Heart left ventricle (tissue), 13 donors: Measurements from ENCODE around the gene FOXK1.

Experiments
- CTCF ChIP-seq, 12 donors: fragments of 200-600 bp; sonication (generic) in 4 of 12; IDR thresholded peaks; one replicate each; pipeline versions ENCODE4 v1.5.0 to v1.8.0; 2018 to 2022; ENCODE audit warnings: antibody characterized with exemption in 12 of 12, mild to moderate bottlenecking in 5 of 12
- POLR2A ChIP-seq, 2 donors: fragments of 450-650 bp; IDR thresholded peaks; one replicate each; pipeline ENCODE4 v1.6.1; 2017; ENCODE audit warnings: antibody characterized with exemption in 2 of 2, mild to moderate bottlenecking in 2 of 2, moderate library complexity in 2 of 2
- donor health status: ischemic (EF 13 %, LVEDD 7.1; RV severe dilation, severe dysfunction).
- donor health status: DM: no; HTN: yes; CAD: no.
- donor health status: DM: no; HTN: no; CAD: no.
- donor health status: ischemic (EF 25% LVEDD 6.9; RV normal size, moderate dysfunction).
- donor health status: ischemic (EF 25% LVEDD 5.7; RV mildly dilated, moderate dysfunction).
- donor health status: ischemic (EF 35%, LVEDD 5.7; RV mildly dilated, moderate dysfunction).
- donor health status: nonischemic (EF 11% LVEDD 7.7; RV severe dilation, severe dysfunction).
- donor health status: DM: yes; HTN: yes; CAD: no.
- donor health status: PGD.
- donor health status: ischemic (EF 29% LVEDD 5.4; RV normal size, mild dysfunction).
- donor health status: nonischemic (EF 23%, LVEDD 6.1; RV moderate dilation, normal function).

- no peak for TF ChIP-seq CTCF (IDR thresholded peaks at IDR 0.05)
- no peak for TF ChIP-seq POLR2A (IDR thresholded peaks at IDR 0.05)
Observed at GRCh38 chr7:4794591-4795350, 112.7 kb downstream of the FOXK1 start.
